Epidermal melanocyte (primary cell): Measurements from ENCODE around the gene MARCO.

ENCODE experiments used
- DNase-seq: peaks from one replicate; pipeline ENCODE4 v3.0.0; 2011; ENCODE audit warnings: low spot score; ENCODE audit not compliant: insufficient read length

Gene MARCO

GRCh38 chr2:118942031-118942430, at the start of gene MARCO:
MARCO (plus strand) TSS chr2:118942194; CDS start chr2:118942301, 107 bp downstream.
- DNase-seq: no peak

DNA sequence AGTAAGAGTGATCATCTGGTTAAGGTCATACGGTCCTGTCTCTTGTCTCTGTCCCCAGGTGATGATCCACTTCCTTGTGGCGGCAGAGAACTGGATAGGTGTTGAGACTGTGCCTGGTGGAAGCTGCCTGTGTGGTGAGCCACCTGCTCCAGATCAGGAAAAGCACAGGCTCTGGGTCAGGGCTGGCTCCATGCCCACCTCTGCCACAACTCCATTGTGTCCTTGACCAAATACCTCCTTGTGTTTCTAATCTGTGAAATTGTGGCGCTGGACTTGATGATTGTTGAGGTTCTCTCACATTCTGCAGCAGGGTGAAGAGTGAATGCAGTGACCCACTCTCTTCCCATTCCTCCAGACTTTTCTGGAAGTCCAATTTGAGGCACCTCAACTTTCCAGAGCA, 48.9 kb upstream of the MARCO start:
- DNase-seq: no peak

DNA sequence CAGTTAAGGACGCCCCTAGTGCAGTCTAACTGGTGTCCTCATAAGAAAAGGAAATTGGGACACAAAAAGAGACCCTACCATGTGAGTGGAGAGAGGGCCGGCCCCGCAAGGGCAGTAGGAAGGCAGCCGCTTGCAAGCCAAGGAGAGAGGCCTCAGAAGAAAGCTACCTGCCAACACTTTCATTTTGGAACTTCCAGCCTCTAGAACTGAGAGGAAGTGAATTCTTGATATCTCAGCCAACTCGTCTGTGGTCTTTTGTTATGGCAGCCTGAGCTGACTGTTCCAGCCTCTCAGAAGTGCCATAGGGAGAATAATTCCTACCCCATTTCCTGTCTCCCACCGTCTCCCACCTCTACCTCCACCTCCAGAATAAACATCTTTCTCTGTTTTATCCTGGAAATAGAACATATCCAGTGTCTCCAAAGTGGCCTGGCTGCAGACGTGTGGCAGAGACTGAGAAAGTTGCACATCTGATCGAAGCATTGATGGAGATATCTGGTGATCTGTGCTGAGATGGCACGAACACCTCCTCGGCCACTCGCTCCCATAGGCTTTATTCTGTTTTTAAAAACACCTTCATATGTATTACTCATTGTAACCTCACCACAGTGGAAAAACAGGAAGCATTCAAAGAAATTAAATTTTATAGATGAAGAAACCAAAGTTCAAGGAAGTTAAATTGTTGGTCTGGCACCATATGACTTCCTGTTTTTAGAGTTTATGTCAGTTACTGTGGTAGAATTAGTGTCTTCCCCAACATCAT, 39.5 kb upstream of the MARCO start:
- no peak for DNase-seq

DNA sequence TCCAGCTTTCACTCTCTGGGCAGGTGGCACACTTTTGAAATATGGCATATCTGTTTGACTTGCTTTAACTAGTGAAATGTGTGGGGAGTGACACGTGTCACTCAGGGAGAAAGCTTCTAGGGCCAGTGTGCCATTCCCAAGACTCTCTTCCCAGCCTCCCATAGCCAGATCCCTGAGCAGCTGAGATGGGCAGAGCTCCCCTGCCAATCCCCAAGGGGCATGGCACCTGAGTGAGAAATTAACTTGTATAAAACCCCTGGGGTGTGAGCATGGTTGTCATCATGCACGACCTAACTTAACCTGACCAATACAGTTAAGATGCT, 39.0 kb upstream of the MARCO start:
- no peak for DNase-seq

- DNase-seq: no peak
Observed at GRCh38 chr2:118903551-118904479, 38.2 kb upstream of the MARCO start.

- no peak for DNase-seq
Observed at GRCh38 chr2:118905206-118905605, 36.8 kb upstream of the MARCO start.

DNA sequence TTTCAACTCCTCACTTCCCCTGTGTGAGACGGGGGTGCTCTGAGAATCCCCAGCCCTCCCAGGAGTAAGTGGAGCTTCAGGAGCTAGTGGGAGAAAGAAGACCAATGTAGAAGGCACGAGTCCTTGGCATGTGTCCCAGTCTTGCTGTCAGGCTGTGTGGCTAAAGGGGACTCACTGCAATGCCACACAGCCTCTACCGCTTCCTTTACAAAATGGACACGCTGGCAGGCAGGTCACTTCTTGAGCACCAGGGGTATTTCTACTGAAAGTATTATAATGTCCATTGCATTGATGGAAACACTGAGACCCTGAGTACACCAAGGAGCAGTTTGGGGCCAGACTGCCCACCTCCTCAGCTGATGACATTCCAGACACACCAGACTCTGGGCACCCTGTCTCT, 35.8 kb upstream of the MARCO start:
- no peak for DNase-seq

DNA sequence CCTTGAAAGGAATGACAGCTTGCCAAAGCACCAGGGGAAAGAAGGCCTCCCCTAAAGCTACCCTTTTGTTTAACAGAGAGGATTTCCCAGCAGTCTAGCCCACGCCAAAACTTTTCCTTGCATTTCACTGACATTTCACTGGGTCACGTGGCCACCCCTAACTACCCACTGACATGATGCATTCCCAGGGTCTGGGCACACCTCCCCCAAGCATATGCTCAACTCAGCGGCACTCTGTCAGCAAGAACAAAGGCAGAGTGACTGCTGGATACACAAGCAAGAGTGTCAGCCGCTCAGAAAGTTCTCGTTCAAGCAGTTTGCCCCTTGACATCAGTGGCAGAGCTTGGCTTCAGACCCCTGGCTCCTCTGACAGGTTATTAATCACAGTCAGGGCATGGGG, 34.2 kb upstream of the MARCO start:
- no peak for DNase-seq

- no peak for DNase-seq
Observed at GRCh38 chr2:118909191-118909590, 32.8 kb upstream of the MARCO start.

GRCh38 chr2:118911166-118911856, 30.7 kb upstream of the MARCO start:
- DNase-seq: no peak

DNA sequence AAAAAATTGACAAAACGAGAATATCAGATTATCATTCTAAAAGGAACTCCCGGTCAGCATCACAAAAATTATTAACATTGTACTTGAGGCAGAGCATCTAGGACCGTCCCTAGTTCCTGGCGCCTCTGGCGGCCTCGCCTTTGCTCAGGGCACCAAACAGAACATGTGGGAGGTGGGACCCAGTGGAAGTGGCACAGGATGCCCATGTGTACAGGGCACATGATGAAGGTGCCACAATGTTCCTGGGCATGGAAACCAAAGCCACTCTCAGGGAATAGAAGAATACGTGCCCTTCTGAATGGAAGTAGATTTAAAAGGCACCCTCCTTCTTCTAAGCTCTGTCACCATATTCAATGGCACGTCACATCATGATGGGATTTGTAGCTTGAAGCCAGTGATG, 30.1 kb upstream of the MARCO start:
- DNase-seq: no peak

DNA sequence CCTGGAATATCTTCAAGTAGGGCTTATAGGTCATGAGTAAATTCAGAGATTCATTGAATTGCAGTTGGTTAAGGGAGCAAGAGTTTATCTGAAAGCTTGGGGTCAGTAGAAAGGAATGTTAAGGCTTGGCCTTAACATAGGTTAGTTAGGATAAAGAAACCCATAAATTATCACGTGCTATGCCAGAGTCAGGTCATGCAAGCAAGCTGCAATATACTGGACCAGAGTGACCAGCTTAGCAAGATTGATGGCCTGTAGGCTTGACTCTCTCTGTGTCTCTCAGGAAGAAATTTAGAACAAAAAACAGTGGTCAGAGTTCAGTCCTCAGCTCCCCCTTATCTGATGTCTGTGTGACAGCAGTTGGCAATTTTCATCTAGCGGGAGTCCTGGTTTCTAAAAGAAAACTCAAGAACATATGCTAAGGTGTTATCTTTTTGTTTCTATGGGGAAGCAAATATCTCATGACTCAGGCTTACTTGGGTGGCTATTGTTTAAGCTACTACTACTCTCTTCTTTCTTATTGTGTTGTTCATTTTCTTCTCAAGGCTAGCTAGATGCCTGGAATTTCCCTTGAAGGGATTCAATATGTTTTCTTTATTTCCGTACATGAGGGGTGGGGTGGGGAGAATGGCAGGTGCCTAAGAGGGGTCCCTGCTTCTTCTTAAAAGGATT, 28.7 kb upstream of the MARCO start:
- DNase-seq: no peak

- no peak for DNase-seq
Observed at GRCh38 chr2:118913803-118914645, 28.0 kb upstream of the MARCO start.

- no peak for DNase-seq
Observed at GRCh38 chr2:118914721-118915453, 27.1 kb upstream of the MARCO start.

DNA sequence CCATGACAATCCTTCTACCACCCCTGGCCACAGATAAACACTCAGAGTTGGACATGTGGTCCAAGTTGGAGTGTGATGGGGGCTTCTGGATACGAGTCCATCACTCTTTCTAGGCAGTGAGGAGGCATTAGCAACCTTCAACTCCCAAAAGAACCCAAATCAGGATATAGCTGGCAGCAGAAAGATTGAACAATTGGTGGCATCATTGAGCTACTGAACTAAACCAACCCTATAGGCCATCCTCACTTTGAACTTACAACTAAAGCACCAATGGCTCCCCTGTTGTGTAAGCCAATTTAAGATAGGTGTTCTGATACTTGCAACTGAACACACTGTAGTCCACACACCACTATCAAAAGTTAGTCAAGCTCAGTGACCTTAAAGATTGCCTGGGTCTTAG, 24.0 kb upstream of the MARCO start:
- no peak for DNase-seq

DNA sequence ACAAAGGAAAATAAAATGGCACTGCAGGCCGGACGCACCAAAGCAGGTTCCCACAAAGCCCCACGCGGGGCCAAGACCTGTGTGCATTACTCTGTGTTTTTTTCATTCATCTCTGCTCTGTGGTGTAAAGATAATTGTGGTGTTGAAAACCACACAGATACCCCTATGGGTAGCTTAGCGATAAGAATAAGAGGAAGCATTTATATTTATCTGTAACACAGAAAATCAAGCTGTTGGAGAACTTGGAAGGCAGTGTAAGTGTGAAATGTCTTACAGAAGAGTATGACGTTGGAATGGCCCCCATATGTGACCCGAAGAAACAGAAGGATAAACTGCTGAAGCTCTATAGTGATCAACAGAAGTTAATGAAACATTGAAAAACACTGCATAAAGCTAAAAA, 20.3 kb upstream of the MARCO start:
- DNase-seq: no peak

DNA sequence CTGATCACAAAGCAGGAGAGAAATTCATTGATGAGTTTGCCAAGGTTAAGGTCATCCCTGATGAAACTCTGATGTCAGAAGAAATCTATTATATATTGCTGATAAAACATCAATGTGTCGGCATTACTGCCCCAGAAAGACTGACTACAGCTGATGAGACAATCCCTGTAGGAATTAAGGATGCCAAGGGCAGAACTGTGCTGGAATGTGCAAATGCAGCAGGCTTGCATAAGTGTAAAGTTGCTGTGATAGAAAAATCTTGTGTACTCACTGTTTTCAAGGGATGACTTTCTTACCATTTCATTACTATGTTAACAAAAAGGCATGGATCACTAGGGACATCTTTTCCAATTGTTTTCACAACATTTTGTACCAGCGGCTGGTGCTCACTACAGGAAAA, 19.7 kb upstream of the MARCO start:
- DNase-seq: no peak

- DNase-seq: no peak
Observed at GRCh38 chr2:118923371-118923770, 18.6 kb upstream of the MARCO start.

DNA sequence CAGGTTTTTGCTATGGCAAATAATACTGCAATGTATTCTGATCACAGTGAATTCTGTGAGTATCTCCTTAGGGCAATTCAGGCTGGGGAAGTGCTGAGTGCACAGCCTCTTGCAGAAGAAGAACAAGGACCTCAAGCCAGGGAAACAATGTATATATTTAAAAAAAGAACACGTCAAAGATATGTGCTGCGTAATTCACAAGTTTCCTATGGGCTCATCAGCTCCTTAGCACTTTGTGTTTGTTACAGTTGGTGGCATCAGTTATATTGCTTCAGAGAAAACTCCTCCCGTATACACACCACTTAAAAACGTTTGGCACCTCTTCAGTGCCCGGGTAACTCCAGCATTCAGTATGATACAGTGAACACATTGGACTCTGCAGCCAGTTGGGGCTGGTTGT, 16.5 kb upstream of the MARCO start:
- no peak for DNase-seq

- no peak for DNase-seq
Observed at GRCh38 chr2:118925981-118926380, 16.0 kb upstream of the MARCO start.
